Right lobe of liver (tissue), 6 donors: ENCODE measurements around the gene DDX51. TPM values are rescaled to one million over a fixed set of nuclear protein-coding genes. Genes with fewer than 3 reads are reported as not detected.

ENCODE experiments used
- ATAC-seq, 4 donors: fragments of 200-7000 bp; cut with Tn5 transposase; one replicate each; pipeline ENCODE4 v1.9.1; 2020; ENCODE audit warnings: mild to moderate bottlenecking in 4 of 4, moderate library complexity in 4 of 4
- DNase-seq, 3 donors: peaks; one replicate each; pipeline ENCODE4 v3.0.0-alpha.2; 2020
- H3K27ac ChIP-seq, 3 donors: fragments of 200-600 bp; one replicate each; pipeline ENCODE4 v1.8.0; 2022
- H3K27me3 ChIP-seq, 2 donors: fragments of 200-600 bp; one replicate each; pipeline ENCODE4 v1.8.0; 2022
- H3K36me3 ChIP-seq, 4 donors: fragments of 200-600 bp; sonication (generic) in 1 of 4; one replicate each; pipeline versions ENCODE4 v1.5.1 to v1.8.0; 2017 to 2022; ENCODE audit warnings: control low read depth in 1 of 4
- H3K4me1 ChIP-seq, 4 donors: fragments of 200-600 bp; sonication (generic) in 1 of 4; one replicate each; pipeline versions ENCODE4 v1.5.1 to v1.8.0; 2017 to 2022; ENCODE audit warnings: control low read depth in 1 of 4
- H3K4me3 ChIP-seq, 3 donors: fragments of 200-600 bp; one replicate each; pipeline ENCODE4 v1.8.0; 2022
- H3K9me3 ChIP-seq, 4 donors: fragments of 200-600 bp; sonication (generic) in 1 of 4; one replicate each; pipeline versions ENCODE4 v1.5.1 to v1.8.0; 2017 to 2022; ENCODE audit warnings: control low read depth in 1 of 4
- POLR2A ChIP-seq: fragments of 450-650 bp; IDR thresholded peaks from one replicate; pipeline ENCODE4 v1.6.1; 2017; ENCODE audit warnings: antibody characterized with exemption, mild to moderate bottlenecking
- WGBS: methylation state at CpG from one replicate; pipeline ENCODE4 v1.1.6; 2018; ENCODE audit warnings: low coverage, low lambda C conversion rate; ENCODE audit not compliant: insufficient coverage; ENCODE audit errors: missing lambda C conversion rate; 5-methylcytosine and 5-hydroxymethylcytosine counted together
- intact Hi-C, 2 donors: fragments of 100-400 bp; cut with DNase I; formaldehyde crosslinking; loops; one replicate each; pipeline versions ENCODE4 v1.11.2 to v1.14.1; 2022
- total RNA-seq, 6 experiments: library from RNA; depleted of rRNA in 2 of 6; stranded (reverse); fragments of >200 nt in 2 of 6; fragmentation: NEBNext Ultra II Directional in 3 of 6; extraction: Animal tissue kit (Norgen Biotek cat#: 25700) in 3 of 6; gene quantifications; one replicate each; pipeline versions ENCODE4 v1.1.0 to v1.2.4, GENCODE V29; 2016 to 2023
- TF ChIP-seq, protein P1 (sequence below), 4 donors: fragments of 200-600 bp in 3 of 4; fragments of 450-650 bp in 1 of 4; IDR thresholded peaks; one replicate each; pipeline versions ENCODE4 v1.5.1 to v1.8.0; 2016 to 2022; ENCODE audit warnings: antibody characterized with exemption in 4 of 4, mild to moderate bottlenecking in 2 of 4
- donor health status: DM: no; HTN: yes; CAD: no.
- donor health status: DM: no; HTN: no; CAD: no.
- donor health status: DM: no; HTN: no; CAD: no.
- donor health status: DM: no; HTN: yes; CAD: no.
- donor health status: DM: no; HTN: yes; CAD: no.

The DDX51 gene
- total RNA-seq, 6 experiments from 2014 or later = 4.2 to 9.0 (median 5.2) TPM

DNA sequence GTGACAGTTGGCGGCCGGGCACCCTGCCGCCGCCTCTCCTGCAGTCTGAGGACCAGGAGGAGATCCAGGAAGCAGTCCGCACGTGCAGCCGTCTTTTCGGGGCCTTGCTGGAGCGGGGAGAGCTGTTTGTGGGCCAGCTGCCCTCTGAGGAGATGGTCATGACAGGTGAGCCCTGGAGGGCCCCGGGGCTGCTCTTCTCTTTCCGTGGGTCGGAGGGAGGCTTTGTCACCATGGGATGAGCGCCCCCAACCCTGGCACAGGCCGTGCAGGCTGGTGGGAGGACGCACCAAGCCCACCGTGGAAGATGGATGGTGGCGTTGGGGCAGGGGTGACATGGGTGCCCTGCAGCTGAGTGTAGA is 670 bp upstream of the DDX51 start:
- Histone ChIP-seq H3K9me3 (no peaks in the 10 kb centered on the region), H3K4me3 (peak overlapping the region; percentile 98), H3K4me1 (peaks cover 0 to 14% (median 3%) of the 10 kb centered on the region in 4 donors), H3K27me3 (no peaks in the 10 kb centered on the region), H3K27ac (peak overlapping the region; percentile 47 to 73 (median 51)), H3K36me3 (peaks cover 0 to 27% (median 4%) of the 10 kb centered on the region in 4 donors)
- TF ChIP-seq, protein P1, sequence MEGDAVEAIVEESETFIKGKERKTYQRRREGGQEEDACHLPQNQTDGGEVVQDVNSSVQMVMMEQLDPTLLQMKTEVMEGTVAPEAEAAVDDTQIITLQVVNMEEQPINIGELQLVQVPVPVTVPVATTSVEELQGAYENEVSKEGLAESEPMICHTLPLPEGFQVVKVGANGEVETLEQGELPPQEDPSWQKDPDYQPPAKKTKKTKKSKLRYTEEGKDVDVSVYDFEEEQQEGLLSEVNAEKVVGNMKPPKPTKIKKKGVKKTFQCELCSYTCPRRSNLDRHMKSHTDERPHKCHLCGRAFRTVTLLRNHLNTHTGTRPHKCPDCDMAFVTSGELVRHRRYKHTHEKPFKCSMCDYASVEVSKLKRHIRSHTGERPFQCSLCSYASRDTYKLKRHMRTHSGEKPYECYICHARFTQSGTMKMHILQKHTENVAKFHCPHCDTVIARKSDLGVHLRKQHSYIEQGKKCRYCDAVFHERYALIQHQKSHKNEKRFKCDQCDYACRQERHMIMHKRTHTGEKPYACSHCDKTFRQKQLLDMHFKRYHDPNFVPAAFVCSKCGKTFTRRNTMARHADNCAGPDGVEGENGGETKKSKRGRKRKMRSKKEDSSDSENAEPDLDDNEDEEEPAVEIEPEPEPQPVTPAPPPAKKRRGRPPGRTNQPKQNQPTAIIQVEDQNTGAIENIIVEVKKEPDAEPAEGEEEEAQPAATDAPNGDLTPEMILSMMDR (IDR thresholded peaks at IDR 0.05) = no peak
- no peak for TF ChIP-seq POLR2A
- ATAC-seq (no peak), DNase-seq (no peak)
- WGBS = 1% methylated on average over 9 of the region's 17 CpGs
- intact Hi-C loops = no loop called here

DNA sequence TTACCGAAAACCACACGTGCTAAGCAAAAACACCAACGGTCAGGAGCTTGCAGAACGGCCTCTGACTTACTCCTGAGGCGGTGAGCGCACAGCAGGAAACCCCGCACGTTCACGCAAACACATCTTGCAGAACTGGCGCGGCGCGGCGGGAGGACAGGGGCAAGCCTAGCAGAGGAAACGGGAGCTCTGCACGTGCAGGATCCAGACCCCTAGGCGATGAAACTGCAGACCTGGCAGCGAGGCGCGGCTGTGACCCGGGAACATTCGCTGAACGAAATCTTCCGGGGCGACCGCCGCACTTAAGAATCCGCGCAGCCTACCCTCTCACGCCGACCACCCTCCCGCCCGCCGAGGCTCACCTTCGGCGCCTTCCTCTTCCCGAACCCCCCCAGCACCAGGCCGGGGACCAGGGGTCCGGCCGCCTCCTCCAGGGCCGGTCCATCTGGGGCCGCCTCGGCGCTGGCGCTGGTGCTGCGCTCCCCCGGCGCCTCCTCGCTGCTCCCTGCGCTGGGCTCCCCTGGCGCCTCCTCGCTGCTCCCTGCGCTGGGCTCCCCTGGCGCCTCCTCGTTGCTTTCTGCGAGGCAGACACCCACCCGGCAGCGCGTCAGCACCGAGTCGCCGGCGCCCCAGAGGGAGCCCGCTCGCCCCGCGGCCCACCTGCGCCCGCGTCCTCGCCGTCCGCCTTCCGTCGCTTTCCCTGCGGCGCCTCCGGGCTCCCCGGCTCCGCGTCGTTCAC is 615 bp downstream of the DDX51 start:
- no peaks in the 10 kb centered on the region for H3K9me3 ChIP-seq
- 3% methylated on average over 18 of the region's 82 CpGs for WGBS
- H3K27ac ChIP-seq = peak overlapping the region in 1 of 3 donors; percentile 73
- peaks cover 0 to 14% (median 3%) of the 10 kb centered on the region in 4 donors for H3K4me1 ChIP-seq
- intact Hi-C loops = no loop called here
- peak overlapping the region; percentile 98 for H3K4me3 ChIP-seq
- peaks cover 0 to 38% (median 4%) of the 10 kb centered on the region in 4 donors for H3K36me3 ChIP-seq
- ATAC-seq = no peak
- TF ChIP-seq, protein P1 (IDR thresholded peaks at IDR 0.05) = no peak
- TF ChIP-seq POLR2A = no peak
- DNase-seq = peak in 2 of 3 donors; percentile 25 to 44
- no peaks in the 10 kb centered on the region for H3K27me3 ChIP-seq

DNA sequence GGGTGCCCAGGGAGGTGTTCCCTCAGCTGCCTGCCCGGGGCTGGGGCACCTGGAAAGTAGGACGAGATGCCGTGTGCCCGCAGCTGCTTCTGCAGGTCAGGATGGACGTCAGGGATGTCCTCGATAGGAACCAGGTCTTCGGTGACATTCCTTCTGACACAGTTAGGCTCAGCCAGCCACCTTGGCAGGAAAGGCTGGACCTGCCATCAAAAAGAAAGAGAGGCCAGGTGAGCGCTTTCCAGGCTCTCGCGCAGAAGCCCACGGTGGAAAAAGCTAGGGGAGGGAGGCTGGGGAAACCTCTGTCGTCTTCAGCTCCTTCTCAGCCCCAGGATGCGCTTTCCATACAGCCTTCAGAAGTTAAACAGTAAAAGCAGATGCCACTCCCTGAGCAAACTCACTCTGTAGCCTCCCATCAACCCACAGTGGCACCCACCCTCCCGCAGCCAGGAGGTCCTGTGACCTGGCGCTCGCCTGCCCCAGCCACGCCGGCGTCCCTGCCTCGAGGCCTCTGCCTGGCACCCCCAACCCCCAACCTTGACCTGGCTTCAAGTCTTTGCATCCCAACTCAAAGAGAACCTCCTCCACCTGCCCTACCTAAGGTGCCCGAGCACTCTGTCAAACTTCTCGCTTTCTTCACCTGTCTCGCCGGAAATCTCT is 1.3 kb downstream of the DDX51 start:
- H3K4me1 ChIP-seq = peaks cover 0 to 14% (median 3%) of the 10 kb centered on the region in 4 donors
- no peak for TF ChIP-seq POLR2A
- TF ChIP-seq, protein P1 (IDR thresholded peaks at IDR 0.05) = no peak
- intact Hi-C loops = no loop called here
- peak overlapping the region; percentile 98 for H3K4me3 ChIP-seq
- H3K27ac ChIP-seq = no peak overlapping the region
- peaks cover 0 to 36% (median 4%) of the 10 kb centered on the region in 4 donors for H3K36me3 ChIP-seq
- ATAC-seq (no peak), DNase-seq (peak in 2 of 3 donors; percentile 16 to 50)
- WGBS = 54% methylated on average over 12 of the region's 24 CpGs
- no peaks in the 10 kb centered on the region for H3K9me3 ChIP-seq
- no peaks in the 10 kb centered on the region for H3K27me3 ChIP-seq

DNA sequence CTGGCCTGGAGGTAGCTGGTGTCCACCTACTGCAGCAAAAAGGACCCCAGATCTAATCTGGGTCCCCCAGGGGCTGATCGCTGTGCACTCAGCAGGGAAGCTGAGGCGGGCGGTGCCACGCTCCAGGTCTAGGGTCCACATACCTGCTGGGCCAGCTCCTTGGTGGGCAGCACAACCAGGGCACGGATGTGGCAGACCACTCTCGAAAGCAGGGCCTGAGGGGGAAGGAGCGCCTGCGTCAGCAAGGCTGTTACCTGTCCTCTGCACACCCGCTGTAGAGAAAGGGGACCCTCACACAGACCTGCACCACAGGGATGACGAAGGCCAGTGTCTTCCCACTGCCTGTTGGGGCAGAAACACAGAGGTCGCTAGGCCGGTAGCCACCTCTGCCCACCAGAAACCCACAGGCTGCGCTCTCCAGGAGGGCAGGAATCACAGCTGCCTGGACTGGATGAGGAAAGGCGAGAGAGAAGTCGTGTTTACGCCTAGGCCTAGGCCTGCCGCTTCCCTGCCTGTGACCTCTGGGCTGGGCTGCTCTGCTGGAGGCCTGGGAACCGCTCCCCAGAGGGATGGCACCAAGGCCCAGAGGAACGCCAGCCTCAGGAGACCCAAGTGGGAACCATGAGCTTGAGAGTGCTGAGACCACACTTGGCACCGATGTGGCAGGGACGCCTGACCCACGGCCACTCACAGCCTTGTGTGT is 2.0 kb downstream of the DDX51 start:
- ATAC-seq (no peak), DNase-seq (peak in 2 of 3 donors; percentile 21 to 43)
- Histone ChIP-seq H3K36me3 (peaks cover 0 to 32% (median 4%) of the 10 kb centered on the region in 4 donors), H3K9me3 (no peaks in the 10 kb centered on the region), H3K4me3 (no peak overlapping the region), H3K4me1 (peaks cover 0 to 14% (median 3%) of the 10 kb centered on the region in 4 donors), H3K27me3 (no peaks in the 10 kb centered on the region), H3K27ac (no peak overlapping the region)
- TF ChIP-seq, protein P1 (IDR thresholded peaks at IDR 0.05) = no peak
- TF ChIP-seq POLR2A = no peak
- WGBS = no CpG with 5 or more reads among the region's 22 CpGs
- intact Hi-C loops = no loop called here
